ENCODE results near the gene HNRNPUL1. TPM values are rescaled to one million over a fixed set of nuclear protein-coding genes. Genes with fewer than 3 reads are reported as not detected.

Gene HNRNPUL1
- total and polyA plus RNA-seq, 9 of the 15 experiments (the other 6 are each of a cell fraction or from before 2014, with no cell fraction given) = 7.3 to 211 (median 85.0) TPM

- H3K4me2 ChIP-seq (ENCODE audit: insufficient read depth, low read length) = no peak overlapping the region
- ChIA-PET POLR2A (interaction anchor here (0.6 kb wide), 1 partner anchor 1013 kb away, joined by 3 read pairs; no protein-coding TSS in a partner anchor), CTCF (ENCODE audit: low intra/inter-chr PET ratio) (no interaction called here)
- FAIRE-seq (no peak), ATAC-seq (peak; percentile 42; the same call in 1 of the 3 replicates), DNase-seq (ENCODE audit: extremely low read depth in 1 of 4, low spot score in 3 of 4) (no peak)
- H2AFZ ChIP-seq (ENCODE audit: low read depth, low read length) = no peak overlapping the region
- no peaks in the 10 kb centered on the region for H3K9me1 ChIP-seq (ENCODE audit: control insufficient read depth, insufficient read depth, low read length)
- 49% methylated on average over 9 of the region's 9 CpGs for WGBS (ENCODE audit: insufficient coverage, low coverage, missing lambda C conversion rate)
- no peak overlapping the region for H3K9ac ChIP-seq (ENCODE audit: insufficient read depth in 1 of 2, low read depth in 2 of 2, low read length in 2 of 2)
- H3K27ac ChIP-seq (ENCODE audit: extremely low read depth, low read depth, low read length) = no peak overlapping the region
- in situ Hi-C loops (cut with MboI) (no loop called here), intact Hi-C loops (cut with micrococcal nuclease) (no loop called here)
- no TSS peak for BruUV-seq (replicated peaks)
- H4K20me1 ChIP-seq (replicated peaks; ENCODE audit: control insufficient read depth, insufficient read depth, low read length) = no peaks in the 10 kb centered on the region; the same call in 1 of the 2 replicates
- no peaks in the 10 kb centered on the region for H3K36me3 ChIP-seq (ENCODE audit: control insufficient read depth, insufficient read depth, low read length)
- 0 out of 2 replicates have a peak, but pooled peaks cover 3% of the 10 kb centered on the region for H3K9me3 ChIP-seq (replicated peaks; ENCODE audit: control insufficient read depth, insufficient read depth, low read depth, low read length)
- no peak for TF ChIP-seq POLR3G (IDR thresholded peaks at IDR 0.05; ENCODE audit: extremely low read depth, insufficient read length, insufficient replicate concordance)
- TF ChIP-seq HCFC1 (IDR thresholded peaks at IDR 0.05; ENCODE audit: low read depth, low read length) = peak; percentile 57
- peak; percentile 4 for TF ChIP-seq RBM25 (IDR thresholded peaks at IDR 0.05; ENCODE audit: low read depth, low read length, severe bottlenecking)
- TF ChIP-seq ZNF143 (CRISPR knock-in tag; IDR thresholded peaks at IDR 0.05) = 0 out of 2 replicates have a peak, but pooled peaks have one; percentile 41
- no peak for TF ChIP-seq NBN (IDR thresholded peaks at IDR 0.05; ENCODE audit: low read depth)
- no peak overlapping the region for H3K4me3 ChIP-seq
- no peaks in the 10 kb centered on the region for H3K79me2 ChIP-seq (ENCODE audit: control insufficient read depth, insufficient read depth, low read length)
- H3K27me3 ChIP-seq (ENCODE audit: control insufficient read depth in 2 of 2, insufficient read depth in 2 of 2, low read length in 2 of 2) = peaks cover 0 to 26% of the 10 kb centered on the region in 2 experiments; a peak in 3 of 5 replicates
- no peaks in the 10 kb centered on the region for H3K4me1 ChIP-seq (replicated peaks in 1 of 2; ENCODE audit: control insufficient read depth in 2 of 2, insufficient read depth in 2 of 2, low read length in 2 of 2)
These were observed 14.3 kb upstream of the HNRNPUL1 start for GRCh38 chr19:41249707-41250423.

- 54% methylated on average over 6 of the region's 6 CpGs for WGBS (ENCODE audit: insufficient coverage, low coverage, missing lambda C conversion rate)
- Histone ChIP-seq H3K79me2 (ENCODE audit: control insufficient read depth, insufficient read depth, low read length) (no peaks in the 10 kb centered on the region), H3K4me1 (replicated peaks in 1 of 2; ENCODE audit: control insufficient read depth in 2 of 2, insufficient read depth in 2 of 2, low read length in 2 of 2) (no peaks in the 10 kb centered on the region), H3K4me2 (ENCODE audit: insufficient read depth, low read length) (no peak overlapping the region), H2AFZ (ENCODE audit: low read depth, low read length) (no peak overlapping the region), H3K9me3 (replicated peaks; ENCODE audit: control insufficient read depth, insufficient read depth, low read depth, low read length) (0 out of 2 replicates have a peak, but pooled peaks cover 3% of the 10 kb centered on the region), H3K36me3 (ENCODE audit: control insufficient read depth, insufficient read depth, low read length) (no peaks in the 10 kb centered on the region), H3K9ac (ENCODE audit: insufficient read depth in 1 of 2, low read depth in 2 of 2, low read length in 2 of 2) (no peak overlapping the region; a peak in 1 of 4 replicates), H3K27me3 (ENCODE audit: control insufficient read depth in 2 of 2, insufficient read depth in 2 of 2, low read length in 2 of 2) (peaks cover 5 to 41% of the 10 kb centered on the region in 2 experiments), H3K9me1 (ENCODE audit: control insufficient read depth, insufficient read depth, low read length) (no peaks in the 10 kb centered on the region), H3K27ac (ENCODE audit: extremely low read depth, low read depth, low read length) (no peak overlapping the region), H4K20me1 (replicated peaks; ENCODE audit: control insufficient read depth, insufficient read depth, low read length) (no peaks in the 10 kb centered on the region; the same call in 1 of the 2 replicates), H3K4me3 (no peak overlapping the region)
- no peak for DNase-seq (ENCODE audit: extremely low read depth in 1 of 4, low spot score in 3 of 4)
- no peak for FAIRE-seq
- POLR2A ChIA-PET = no interaction called here
- no peak for ATAC-seq
- in situ Hi-C loops (cut with MboI) = no loop called here
- intact Hi-C loops (cut with micrococcal nuclease) = no loop called here
- CTCF ChIA-PET (ENCODE audit: low intra/inter-chr PET ratio) = no interaction called here
- peak; percentile 52 for TF ChIP-seq ZFP36 (IDR thresholded peaks at IDR 0.05; ENCODE audit: low read depth, low read length, partially characterized antibody)
- no peak for TF ChIP-seq CREB1 (IDR thresholded peaks at IDR 0.05)
- TF ChIP-seq CREB1 (CRISPR knock-in tag; IDR thresholded peaks at IDR 0.05) = no peak
- no TSS peak for BruUV-seq (replicated peaks)
These were observed 10.5 kb upstream of the HNRNPUL1 start for GRCh38 chr19:41253660-41254059.

All from K562 (cell line).